HG03108 (cell line): ENCODE data around the gene EDIL3.
"Not testable (repeated sequence)": the region's sequence is repeated elsewhere in the genome, so short reads cannot be mapped to it uniquely, and the experiment has no call there.

Experiments used
- ATAC-seq: cut with Tn5 transposase; IDR thresholded peaks from one replicate; pipeline ENCODE4 v1.9.1; 2021; ENCODE audit warnings: moderate library complexity; ENCODE audit not compliant: unreplicated experiment

The EDIL3 gene

DNA sequence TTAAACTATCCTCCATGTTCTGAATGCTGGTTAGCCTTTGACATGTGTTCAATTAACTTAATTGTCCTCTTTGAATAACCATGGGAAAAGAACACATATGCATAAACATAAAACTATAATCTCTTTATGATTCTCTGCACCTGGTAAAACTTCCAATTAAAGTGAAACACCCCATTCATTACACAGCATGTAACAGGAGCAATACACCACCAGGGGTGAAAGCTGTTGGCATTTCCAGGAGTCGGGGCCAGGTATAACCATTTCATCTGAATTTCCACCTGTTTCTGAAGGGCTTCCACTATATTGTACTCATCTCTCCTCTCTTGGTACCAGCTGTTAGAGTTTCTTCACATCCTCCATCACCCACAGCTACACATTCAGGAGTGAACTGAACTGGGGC is 303.8 kb downstream of the EDIL3 start:
- ATAC-seq = no peak

DNA sequence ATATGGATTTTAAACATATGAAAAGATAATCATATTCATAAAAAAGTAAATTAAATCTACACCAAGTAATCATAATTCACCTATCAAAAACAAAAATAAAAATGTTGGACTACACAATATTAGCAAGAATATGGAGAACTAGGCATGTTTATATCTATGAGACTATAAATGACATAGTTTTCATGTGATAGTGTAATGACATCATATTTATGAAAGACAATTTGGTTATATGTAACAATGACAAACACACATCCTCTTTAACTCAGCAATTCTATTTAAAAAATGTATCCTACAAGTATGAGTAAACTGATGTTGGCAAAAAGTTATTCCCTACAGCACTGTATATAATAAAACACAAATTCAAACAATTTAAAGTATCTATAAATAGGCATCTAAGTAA is 312.3 kb downstream of the EDIL3 start:
- no peak for ATAC-seq

DNA sequence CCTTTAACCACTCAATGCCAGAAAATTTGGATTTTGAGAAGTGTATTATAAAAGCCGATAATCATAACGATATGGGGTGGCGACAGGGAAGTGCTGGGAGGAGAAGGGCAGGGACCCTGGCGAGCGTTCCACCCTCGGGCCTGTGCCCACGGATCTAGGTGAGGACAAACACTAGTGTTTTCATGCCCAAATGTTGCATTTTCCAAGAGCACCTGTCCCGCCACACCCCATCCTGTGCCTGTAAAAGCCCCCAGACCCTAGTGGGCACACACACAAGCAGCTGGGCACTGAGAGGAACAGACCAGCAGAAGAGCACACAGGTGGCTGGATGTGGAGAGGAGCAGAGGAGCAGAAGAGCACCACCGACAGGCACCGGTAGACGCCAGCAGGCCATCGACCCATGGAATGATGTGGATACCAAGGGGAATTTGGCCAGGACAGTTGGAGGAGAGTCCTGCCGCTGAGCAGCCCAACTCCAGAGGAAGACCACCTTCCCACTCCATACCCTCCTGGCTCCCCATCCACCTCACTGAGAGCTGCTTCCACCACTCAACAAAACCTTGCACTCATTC is 315.0 kb downstream of the EDIL3 start:
- no peak for ATAC-seq

DNA sequence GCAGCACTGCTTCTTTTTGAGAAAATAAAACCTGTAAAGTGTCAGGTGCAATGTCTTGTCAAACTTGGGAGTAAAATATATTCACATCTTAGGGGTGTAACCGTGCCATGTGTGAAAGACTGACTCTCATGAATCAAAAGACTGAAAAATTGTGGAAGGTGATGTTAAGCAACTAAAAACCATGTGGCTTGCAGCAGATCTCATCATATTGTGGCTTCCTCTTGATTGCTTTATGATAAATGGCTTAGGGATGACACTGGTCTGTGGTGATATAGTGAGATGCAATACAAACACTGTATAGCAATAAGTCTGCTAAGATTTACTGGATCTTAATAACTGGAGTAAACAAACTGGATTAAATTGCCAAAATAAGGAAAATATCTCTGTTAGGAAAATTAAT is 321.6 kb downstream of the EDIL3 start:
- ATAC-seq = no peak

DNA sequence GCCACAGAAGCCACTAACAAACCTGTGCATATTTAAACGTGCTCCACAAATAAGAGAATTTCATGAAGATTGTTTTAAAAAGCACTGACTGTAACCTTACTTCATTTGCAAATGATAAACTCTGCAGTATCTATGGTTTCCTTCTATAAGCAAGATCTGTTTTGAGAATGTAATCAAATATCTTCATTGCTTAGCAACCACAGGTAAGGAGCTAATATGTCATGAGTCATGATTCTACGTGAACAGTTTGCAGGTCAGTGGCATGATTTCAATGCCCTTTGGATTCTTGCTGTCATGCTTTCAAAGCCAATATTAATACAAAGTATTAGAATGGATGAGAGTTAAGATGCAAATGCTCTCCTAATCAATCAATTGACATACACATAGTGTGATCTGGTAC is 325.0 kb downstream of the EDIL3 start:
- no peak for ATAC-seq

DNA sequence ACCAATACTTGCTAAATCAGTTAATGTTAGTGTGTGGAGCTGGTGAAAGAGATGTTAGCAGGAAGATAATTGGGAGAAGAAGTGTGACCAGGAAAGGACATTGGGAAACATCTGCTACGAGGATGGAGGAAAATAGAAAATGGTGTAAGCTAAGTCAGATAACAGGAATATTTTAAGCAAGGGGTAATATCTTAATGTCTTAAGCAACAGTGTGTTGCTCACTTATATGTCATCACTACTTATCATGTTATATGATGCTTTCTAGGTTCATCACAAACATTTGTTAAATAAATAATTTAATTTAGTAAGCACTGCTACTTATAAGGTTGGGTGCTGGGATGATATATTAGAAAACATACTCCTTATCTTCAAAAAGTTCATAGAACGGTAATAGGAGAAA is 326.1 kb downstream of the EDIL3 start:
- no peak for ATAC-seq

DNA sequence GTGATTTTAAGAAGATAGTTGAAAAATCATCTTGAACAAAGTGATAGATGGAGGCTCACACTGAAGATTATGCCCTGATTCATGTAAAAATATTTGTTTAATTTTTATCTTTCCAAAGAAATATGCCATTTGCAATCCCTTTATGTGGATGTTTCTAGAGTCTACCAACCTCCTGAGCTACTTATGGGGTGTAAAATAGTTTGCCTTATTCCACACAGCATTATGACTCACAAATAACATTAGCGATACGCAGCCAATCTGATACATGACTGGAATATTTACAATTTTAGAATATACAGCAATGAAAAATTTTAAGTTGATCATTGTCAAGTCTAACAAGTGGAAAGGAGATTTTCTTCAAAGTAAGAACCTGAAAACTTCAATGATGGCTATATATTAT is 327.5 kb downstream of the EDIL3 start:
- ATAC-seq = no peak

DNA sequence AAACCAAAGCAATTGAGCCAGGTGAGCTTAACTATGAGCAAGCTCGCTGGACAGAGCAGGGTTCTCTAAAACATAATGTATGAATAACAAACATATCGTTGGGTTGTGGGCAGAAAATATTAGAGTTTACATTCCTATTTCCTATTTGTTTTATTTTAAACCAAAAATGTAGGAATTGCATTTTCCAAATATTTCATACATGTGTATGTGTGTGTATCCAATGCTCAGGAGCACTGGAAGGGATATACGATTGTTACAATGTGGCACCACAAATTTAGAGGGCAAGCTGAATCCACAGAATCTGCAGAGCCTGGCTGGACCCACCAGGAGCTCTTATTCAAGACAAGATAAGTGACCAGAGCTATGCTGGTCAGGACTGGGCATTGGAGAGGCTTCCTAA is 338.7 kb downstream of the EDIL3 start:
- ATAC-seq = no peak

DNA sequence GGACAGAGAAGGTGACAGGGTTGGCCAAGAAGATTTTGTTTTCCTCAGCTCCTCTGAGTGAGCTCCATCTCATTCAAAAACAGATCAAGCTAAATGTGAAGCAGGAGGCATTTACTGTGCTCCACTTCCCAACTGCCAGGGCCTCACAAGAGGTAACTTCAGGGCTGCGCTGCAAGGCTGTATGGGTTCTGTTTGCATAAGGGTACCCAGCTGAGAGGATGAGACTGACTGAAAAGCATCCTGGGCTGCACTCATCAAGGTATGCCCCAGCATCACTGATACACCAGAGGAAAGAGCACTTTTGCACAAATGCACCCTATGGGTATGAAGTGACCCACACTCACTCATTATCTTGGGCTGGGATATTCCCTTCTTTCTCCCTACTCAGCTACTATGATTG is 347.8 kb downstream of the EDIL3 start:
- no peak for ATAC-seq

DNA sequence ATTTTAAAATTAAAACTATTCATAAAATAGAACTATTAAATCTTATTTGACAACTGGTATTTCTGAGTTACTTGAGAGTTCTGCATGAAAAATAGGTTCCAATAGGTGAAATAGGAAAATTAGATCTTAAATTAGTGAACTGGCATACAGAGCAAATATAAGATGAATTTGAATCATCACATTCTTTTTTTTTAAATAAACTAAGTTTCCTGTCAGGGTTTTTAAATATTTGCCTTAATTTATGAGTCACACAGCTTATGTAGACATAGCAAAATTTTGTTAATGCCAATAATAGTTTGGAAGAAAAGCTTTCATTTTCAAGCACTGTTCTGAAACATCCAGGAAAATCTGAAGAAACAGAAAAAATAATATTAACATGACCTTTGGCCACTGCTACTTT is 352.4 kb downstream of the EDIL3 start:
- no peak for ATAC-seq

DNA sequence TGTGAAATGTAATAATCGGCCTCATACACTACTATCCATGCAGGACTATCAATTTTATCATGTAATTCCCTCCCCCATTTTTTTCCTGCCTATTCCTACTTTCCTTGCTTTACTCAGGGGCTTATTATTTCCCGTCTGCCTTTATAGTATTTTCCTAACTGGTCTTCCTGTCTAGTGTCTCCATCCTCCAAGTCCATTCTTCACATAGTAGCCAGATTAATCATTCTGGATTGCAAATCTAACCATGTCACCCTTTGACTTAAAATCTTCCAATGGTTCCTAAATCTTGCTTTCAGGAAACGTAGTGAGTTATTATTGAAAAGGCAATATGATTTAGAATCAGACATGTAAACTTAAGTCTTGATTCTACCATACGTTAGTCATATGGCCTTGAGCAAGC is 356.6 kb downstream of the EDIL3 start:
- no peak for ATAC-seq

DNA sequence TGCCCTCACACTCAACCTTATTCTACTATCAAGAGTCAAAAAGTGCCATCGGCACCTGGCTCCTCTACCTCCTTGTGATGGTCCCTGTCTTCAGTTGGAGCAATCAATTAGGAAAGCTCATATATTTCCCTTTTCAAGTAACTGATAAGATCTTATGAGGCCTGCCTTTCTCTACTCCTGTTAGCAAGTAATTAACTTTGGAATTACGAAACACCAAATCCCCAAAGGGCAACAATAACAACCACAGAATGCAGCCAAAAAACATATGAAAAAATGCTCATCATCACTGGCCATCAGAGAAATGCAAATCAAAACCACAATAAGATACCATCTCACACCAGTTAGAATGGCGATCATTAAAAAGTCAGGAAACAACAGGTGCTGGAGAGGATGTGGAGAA is 366.2 kb downstream of the EDIL3 start:
- ATAC-seq = not testable (repeated sequence)

DNA sequence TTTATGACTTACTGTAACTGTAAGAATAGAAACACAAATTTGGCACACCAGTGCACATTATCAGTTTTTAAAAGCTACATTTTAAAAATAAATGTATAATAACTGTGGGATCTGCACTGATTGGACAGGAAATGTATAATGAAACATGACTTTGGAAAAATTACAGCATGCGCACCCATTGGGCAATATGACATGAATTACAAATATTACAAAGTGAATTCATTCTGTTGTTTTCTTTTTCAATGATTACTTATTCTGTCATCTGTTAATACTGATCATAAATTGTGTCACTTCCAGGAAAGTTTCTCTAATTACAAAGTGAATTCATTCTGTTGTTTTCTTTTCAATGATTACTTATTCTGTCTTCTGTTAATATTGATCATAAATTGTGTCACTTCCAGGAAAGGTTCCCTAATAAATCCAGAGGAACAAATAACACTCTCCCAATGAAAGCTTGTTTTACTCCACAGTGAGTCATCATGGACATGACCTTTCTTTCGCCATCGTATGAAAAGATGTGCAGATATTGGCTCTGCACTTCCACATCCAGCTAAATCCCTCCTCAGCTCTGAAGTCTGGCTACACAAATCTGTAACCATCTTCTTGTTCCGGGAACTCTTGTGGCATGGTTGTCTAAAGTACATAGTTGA is 367.0 kb downstream of the EDIL3 start:
- ATAC-seq = no peak

DNA sequence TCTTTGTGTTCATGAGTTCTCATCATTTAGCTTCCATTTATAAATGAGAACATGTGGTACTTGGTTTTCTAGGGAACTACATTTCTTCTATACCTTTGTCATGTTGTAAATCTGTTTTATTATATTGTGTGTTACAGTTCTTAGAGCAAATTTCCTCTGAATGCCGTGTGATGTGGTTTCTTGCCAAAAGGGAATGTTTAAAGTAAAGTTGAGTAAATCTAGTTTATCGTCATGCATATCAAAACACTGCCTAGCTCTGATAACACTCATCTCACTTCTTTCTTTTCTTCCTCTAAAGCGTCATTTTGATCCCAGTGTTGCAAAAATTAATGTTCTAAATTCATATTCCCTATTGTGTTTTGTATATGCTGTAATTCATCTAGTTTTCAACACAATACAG is 368.6 kb downstream of the EDIL3 start:
- ATAC-seq = no peak

DNA sequence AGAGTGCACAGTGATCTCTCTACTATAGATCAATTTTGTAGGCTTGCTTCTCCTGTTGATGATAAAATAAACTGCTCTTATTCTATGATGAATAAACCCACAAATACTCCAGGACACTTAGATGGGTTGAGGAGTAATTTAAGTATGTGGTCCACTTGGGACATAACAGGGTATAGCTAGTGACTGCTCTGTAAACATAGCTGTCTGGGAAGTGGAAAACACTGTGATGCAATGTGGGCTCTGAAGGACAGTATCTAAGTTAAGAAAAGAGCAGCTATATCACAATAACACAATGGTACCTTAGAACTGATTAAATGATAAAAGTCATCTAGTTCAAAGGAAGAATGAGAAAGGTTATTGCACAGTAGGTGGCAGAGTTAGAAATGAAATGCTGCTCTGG is 369.7 kb downstream of the EDIL3 start:
- ATAC-seq = no peak

DNA sequence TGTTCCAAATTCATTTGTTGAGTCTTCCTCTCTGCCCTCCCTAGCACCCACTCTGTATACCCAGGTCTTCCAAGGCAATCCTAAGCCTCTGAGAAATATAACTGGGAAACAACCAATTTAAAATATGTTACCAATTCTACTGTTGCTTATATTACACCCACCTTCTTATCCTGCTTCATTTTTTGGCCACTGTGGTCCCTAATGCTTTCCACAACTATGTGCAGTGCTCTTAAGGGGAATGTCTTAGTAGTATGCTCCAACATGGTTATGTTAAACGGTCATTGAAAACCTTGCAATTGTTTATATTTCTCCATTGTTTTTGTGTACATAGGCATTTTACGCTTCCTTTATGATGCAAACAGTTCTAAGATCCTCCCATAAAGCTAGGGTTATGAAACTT is 390.9 kb downstream of the EDIL3 start:
- ATAC-seq = no peak

DNA sequence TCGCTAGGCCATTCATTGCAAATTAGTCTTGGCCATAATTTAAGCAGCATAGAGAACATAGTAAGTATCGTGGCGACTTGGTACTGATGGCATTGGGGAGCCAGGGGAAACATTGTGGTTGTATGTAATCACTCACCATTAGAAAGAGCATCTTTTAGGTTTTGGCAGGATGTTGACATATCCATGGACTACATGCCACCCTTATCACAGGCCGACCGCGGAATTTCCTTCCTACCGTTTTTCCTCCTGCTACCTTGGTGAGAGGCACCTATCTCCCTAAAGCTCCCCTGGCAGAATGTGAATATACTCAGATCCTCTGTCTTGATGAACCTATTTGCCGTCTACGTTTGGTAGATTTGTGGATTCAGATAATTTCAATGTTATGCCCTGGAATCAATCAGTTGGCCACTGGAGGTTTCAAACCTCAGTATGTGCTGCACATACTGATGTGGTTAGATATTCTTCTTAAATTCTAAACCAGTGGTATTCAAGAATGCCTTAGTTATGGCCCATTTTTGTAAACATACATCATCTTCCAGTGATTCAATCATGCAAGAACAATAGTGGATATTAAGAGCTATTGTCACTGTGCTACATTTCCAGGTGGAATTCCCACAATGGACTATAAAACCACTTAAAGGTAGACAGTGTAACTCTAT is 393.0 kb downstream of the EDIL3 start:
- ATAC-seq = no peak

DNA sequence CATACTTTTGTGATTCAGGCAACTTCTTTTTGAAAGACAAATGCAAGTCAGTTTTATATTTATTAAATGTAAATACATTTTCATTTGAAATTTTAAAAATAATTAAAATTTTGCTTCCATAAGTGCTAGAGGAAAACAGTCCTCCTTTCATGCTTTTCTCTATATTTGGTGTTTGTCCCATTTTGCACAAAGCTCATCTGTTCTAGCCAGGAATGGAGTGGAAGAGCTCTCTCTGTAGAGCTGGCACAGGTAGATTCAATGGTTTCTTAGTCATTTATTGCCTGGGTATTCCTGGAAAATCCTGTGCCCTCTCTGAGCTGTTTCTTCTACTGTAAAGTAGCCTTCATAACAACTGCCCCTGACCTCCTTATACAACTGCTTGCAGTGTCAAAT is 396.4 kb downstream of the EDIL3 start:
- ATAC-seq = no peak

DNA sequence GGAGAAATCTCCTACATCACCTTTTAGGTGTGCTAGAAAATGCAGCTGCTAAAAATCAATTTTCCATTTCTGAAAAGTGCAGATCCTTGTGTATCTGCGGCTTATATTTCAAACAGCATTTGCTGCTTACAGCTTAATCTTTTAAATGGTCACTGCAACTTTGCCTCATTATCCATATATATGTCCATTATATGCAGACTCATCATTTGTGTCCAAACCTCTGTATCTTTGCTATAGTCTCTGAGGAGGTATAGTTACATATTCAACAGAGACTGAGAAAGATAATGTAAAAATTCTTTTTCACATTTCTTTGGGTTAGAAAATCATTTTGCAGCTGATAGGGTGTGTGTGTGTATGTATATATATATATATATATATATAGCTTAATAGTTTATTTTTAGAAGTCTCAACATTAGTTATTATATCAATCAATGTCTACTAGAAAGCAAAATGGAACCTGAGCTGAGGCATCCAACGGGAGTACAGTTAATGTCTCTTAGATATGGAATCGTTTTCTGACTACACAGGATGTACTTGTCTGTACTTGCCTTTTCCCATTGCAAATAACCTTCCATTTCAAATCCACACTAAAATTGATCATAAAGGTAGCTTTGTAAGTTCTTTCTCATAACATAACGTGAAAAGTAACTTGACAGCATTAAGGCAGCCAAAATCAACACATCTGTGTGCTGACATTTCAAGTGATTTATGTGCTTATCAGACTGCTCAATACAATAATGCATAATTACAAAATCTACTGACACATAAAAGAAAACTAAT is 397.0 kb downstream of the EDIL3 start:
- ATAC-seq = no peak

DNA sequence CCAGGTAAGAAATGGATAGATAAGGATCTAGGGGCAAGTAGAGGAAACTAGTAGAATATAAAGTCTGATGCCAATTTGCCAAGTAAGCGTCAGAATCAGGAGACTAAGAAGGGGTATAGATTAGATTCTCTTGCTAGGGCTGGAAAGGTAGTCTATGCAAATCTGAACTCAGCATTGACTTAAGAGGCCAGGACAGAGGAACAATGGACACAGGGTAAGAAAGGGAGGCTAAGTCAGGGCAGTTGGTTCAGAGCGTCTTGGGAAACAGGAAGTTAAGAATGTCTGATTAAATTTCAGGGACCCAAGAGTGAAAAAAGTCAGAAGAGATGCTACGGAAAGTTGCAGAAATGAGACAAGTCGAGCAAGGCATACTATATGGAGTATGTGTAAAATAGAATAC is 400.8 kb downstream of the EDIL3 start:
- ATAC-seq = no peak

DNA sequence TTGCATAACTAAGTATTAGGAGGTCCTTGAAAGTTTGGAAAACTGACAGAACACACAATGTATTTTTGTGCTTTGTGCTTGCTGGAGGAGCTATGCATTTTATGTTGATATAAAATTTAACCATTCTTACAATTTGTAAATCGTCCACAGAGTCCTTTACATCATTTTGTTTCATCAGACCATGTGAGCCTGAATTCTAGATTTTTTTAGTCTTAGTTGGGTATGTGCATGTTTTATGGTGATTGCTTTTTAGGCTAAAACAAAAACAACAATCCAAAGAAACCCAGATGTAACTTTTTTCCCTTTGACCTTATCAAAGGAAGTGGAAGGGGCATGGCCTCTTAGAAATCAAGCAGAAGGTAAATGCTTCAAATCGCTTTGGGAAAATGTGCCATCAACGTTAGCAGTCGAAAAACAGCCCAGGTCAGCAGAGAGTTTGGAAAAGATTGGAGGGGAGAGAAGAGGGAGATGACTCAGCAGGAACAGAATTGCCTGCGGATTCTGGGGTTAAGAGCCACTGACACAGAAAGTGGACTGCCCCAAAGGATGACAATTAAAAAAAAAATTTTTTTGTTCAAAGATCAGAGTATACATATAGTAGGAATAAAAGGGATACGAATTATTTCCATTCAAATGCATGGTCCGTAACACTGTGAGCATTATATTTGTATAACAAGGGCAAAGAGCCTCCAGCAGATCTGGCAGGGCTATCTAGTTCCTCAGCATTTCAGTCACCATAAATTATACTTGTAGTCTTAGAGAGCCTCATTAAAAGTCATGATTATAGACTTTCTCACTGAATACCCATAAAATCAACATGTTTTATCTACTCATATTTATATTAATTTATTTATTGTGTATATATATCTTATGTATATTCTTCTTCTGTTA is 410.5 kb downstream of the EDIL3 start:
- no peak for ATAC-seq
